ENCODE data around the gene SCAMP3. TPM values are rescaled to one million over a fixed set of nuclear protein-coding genes. Genes with fewer than 3 reads are reported as not detected.

Gene SCAMP3
- total RNA-seq, 1 experiment from 2014 or later, result 158 TPM

DNA sequence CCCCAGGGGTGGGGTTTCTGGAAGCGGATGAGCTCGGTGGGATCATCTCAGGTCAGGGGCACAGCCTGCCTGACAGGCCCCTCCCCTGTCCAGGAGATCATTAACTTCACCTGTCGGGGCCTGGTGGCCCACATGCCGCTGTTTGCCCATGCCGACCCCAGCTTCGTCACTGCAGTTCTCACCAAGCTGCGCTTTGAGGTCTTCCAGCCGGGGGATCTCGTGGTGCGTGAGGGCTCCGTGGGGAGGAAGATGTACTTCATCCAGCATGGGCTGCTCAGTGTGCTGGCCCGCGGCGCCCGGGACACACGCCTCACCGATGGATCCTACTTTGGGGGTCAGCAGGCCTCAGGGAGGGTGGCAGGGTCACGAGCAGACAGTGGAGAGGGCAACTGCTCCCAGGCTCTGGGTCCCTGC, 23.5 kb upstream of the SCAMP3 start:
- no peak for DNase-seq (ENCODE audit: low read depth)

- no peak for DNase-seq (ENCODE audit: low read depth)
These were observed 22.9 kb upstream of the SCAMP3 start for GRCh38 chr1:155285063-155285462.

DNA sequence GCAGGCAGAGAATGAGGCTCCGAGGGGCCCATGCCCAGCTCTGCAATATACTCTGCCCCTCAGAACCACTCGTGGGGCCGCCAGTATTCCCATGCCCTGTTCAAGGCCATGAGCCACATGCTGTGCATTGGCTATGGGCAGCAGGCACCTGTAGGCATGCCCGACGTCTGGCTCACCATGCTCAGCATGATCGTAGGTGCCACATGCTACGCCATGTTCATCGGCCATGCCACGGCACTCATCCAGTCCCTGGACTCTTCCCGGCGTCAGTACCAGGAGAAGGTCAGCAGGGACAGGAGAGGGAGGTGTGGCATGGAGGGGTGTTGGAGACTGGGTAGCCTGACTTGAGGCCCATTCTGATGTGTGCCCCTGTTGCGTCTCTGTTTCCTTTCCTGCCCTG, 22.3 kb upstream of the SCAMP3 start:
- DNase-seq (ENCODE audit: low read depth), result no peak

DNA sequence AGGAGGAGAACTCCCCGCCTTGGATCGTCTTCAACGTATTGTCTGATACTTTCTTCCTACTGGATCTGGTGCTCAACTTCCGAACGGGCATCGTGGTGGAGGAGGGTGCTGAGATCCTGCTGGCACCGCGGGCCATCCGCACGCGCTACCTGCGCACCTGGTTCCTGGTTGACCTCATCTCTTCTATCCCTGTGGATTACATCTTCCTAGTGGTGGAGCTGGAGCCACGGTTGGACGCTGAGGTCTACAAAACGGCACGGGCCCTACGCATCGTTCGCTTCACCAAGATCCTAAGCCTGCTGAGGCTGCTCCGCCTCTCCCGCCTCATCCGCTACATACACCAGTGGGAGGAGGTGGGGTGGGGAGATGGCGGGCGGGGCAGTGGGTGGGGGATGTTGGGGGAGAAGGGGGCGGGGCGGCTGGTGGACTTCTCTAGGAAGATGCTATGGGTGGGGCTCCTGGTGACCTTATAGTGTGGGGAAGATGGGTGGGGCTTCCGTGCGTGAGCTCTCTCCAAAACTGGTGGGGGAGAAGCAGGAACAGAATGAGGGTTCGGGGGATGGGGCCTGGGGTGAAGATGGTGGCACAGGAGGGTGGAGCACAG, 20.4 kb upstream of the SCAMP3 start:
- no peak for DNase-seq (ENCODE audit: low read depth)

DNA sequence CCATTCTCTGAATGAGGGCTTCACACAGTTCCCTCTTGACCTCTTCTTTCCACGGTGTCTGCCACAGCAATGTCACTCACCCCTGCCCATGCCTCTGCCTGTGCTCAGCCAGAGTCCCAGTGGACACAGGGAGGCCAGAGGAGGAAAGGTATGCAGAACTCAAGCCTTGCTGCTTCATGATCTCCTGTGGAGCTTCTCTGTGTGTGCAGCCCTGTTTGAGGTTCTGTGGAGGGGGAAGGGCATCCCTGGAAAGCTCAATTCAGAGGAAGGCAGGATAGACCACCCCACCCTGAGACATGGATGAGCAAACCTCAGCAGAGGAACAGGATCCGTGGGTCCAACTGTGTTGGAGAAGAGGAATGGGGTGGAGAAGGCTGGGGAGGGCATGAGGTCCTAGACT, 17.1 kb upstream of the SCAMP3 start:
- no peak for DNase-seq (ENCODE audit: low read depth)

DNA sequence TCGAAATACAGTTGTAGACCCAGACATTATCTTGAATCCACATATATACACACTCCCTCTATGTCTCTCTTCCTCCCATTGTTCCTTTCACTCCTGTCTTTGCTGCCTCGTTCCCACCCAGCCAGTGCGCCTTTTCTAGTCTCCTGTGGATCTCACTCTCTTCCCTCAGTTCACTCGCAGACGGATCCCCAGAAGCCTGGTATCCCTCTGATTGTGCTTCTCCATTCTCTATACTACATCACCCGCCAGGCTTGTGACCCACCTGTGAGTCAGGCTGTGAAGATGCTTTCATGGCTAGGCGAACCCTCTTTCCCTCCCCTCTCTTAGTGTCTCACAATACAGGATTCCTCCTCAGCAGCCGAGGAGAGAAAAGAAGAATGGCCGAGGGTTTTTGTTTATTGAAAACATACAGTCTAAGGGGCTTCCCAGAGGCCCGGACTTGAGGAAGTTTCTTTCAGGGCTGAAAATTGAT, 16.6 kb upstream of the SCAMP3 start:
- no peak for DNase-seq (ENCODE audit: low read depth)

GRCh38 chr1:155277902-155278688, 15.9 kb upstream of the SCAMP3 start:
- DNase-seq (ENCODE audit: low read depth), result peak; percentile 37

GRCh38 chr1:155277070-155277901, 15.1 kb upstream of the SCAMP3 start, which contains the start of gene HCN3:
TSS of gene HCN3 (plus strand) at chr1:155277463. CDS start at chr1:155277591, 128 bp downstream.
- DNase-seq (ENCODE audit: low read depth), result peak; percentile 91

DNA sequence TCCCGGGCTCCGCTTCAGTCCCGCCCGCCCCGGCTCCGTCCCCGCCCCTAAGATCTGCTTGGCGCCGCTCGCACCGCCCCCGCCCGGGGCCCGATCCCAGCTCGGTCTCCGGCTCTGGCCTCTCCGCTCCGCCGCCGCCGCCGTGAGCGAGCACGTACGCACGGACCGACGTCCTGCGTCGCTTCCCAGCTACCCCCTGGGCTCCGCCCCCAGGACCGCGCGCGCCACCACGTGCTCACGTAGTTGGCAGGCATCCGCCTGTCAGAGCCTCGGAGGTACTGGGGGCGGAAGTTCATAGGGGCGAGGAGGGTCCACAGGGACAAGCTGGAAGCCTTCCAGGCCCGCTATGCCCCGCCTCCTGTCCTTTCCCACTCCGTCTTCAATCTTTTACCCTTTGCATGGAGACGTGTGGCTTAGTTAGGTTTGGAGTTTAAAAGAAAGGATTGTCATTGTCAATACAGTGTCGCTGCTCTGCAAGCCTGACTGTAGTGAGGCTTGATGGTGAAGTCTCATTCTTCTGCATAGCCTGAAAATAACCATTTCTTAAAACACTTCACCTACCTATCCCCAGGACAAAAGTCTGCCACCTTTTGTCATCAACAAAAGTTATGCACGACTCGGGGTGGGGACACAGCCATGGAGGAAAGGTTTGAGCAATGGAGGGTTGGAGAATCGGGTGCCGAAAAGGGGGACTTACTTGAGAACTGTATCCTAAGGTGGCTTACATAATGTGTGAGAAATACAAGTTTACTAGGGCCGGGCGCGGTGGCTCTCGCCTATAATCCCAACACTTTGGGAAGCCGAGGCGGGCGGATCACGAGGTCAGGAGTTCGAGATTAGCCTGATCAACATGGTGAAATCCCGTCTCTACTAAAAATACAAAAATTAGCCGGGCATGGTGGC, 11.4 kb upstream of the SCAMP3 start, which contains the start of gene CLK2:
Gene CLK2, minus strand, starts transcription at position 162 of the 903 bp plus-strand sequence. CDS start 2,527 bp downstream, outside the sequence.
- peak; percentile 94 for DNase-seq (ENCODE audit: low read depth)

DNA sequence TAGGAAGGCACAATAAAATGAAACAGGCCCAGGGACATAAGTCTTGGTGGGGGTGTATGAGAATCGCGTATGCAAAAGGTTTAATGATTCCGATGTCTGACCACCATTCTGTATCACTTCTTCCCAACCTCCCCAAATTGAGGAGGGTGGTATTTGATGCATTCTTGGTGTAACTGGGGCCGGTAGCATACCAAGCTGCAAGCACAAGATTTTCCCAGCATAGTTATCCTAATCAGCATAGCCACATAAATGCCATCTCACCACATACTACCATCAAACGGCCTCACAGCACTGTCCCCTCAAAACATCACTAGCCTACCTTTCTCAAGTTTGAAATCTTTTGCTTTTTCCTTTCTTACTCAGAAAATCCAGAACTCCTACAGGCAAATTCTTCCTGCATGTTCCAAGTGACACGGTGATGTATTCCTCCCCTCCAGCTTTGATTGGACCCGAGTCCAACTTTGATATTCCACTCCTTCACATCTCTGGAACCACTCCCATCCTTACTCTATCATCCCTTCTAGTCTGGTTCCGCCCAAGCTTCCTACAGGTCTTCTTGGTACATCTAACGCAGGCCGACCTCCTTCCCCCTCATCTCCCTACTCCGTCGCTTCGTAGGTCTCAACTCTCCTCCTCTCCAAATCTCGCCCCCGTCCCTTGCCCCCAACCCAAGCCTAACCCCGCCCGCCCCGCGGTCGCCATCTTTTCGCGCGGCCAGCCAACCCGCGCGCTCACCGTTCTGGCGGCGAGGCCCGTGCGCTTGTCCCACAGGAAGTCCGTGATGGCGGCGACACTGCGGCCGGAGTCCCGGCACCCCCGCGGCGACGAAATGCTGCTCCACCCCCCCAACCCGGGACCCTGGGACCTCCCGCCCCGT, 10.5 kb upstream of the SCAMP3 start:
- DNase-seq (ENCODE audit: low read depth), result peak; percentile 48

DNA sequence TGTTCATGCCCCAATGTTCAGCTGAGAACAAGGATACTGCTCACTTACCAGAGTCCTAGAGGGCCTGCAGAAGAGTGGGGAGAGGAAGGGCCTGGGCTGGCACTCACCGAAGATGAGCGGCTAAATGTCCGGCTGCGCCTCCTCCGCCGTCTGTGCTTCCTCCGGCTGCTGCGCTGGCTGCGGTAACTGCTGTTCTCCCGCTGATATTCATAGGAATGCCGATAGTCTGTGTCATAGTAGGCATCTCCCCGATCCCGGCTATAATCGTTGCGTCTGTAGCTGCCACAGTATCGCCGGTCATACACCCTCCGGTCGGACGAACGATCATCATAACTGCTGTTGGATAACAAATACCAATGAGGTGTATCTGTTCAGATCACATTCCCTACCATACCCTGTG, 7.2 kb upstream of the SCAMP3 start:
- no peak for DNase-seq (ENCODE audit: low read depth)

GRCh38 chr1:155268630-155269029, 6.5 kb upstream of the SCAMP3 start:
- DNase-seq (ENCODE audit: low read depth), result no peak

GRCh38 chr1:155267373-155267772, 5.2 kb upstream of the SCAMP3 start:
- no peak for DNase-seq (ENCODE audit: low read depth)

DNA sequence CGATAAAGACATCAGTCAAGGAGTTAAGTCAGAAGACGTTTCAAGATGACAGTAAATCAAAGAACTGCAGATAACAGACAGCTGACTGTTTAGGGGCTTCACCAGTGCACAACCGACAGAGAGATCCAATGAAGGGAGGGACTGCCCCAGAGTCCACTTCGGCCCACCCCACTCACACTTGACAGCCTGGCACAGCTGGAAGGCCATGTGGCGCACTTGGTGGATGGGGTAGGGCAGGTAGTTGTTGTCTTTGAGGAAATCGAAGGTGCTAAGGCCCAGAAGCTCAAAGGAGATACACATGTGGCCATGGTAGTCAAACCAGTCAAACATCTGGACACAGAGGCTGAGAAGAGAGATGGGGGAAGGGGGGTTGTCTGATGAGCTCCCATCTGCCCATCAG, 4.4 kb upstream of the SCAMP3 start:
- no peak for DNase-seq (ENCODE audit: low read depth)

DNA sequence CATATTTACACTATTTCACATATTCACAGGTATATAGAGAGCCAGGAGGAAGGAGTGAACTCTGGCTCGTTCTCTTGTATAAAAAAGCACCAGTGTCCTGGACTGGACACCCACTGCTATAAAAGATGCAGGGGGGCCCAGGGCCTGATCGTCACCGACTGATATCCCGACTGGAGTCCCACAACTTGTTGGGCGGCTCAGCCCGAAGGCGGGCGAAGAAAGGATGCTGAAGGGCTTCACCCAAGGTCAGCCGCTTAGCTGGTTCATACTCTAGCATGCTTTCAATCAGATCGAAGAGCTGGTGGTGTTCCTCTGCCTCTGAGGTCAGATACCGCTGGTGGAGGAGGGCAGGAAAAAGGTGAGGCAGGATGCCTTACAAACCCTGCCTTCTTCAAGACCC, 907 bp upstream of the SCAMP3 start:
- DNase-seq (ENCODE audit: low read depth), result no peak

DNA sequence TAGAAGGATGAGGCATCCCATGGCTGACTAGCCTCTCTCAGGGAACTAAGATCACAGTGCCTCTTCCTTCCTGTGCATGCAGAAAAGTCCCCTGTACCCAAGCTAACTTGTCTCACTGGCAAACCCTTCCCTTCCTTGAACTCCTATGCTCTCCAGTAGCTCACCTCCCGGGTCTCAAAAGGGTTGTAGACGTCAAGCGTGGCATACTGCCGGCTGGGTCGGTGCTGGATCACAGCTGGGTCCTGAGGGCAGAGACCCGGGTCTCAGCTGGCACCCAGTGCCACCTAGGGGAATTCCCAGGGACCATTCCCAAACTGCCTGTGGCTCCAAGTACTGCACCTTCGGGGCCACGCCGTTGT, 688 bp downstream of the SCAMP3 start:
- DNase-seq (ENCODE audit: low read depth), result no peak

- no peak for DNase-seq (ENCODE audit: low read depth)
These were observed 1.9 kb downstream of the SCAMP3 start for GRCh38 chr1:155260276-155260675.

- no peak for DNase-seq (ENCODE audit: low read depth)
These were observed 5.9 kb downstream of the SCAMP3 start for GRCh38 chr1:155256058-155256852.

Measured in HT1080 (cell line).